H9 (cell line): ENCODE data around the gene SLC16A3. TPM values are rescaled to one million over a fixed set of nuclear protein-coding genes. Genes with fewer than 3 reads are reported as not detected.

ENCODE experiments used
- DNase-seq: peaks from one replicate; pipeline ENCODE4 v3.0.0-alpha.2; 2017
- H2AFZ ChIP-seq: one replicate; pipeline ENCODE4 v1.6.1; 2013; ENCODE audit warnings: mild to moderate bottlenecking, low read length, control low read depth, moderate library complexity
- H2AK5ac ChIP-seq: 2 replicates; pipeline ENCODE4 v1.6.1; 2013; ENCODE audit warnings: low read length, control low read depth, mixed read lengths; ENCODE audit not compliant: insufficient read length
- H2BK120ac ChIP-seq: one replicate; pipeline ENCODE4 v1.6.1; 2013; ENCODE audit warnings: low read depth, mild to moderate bottlenecking, low read length, control low read depth, inconsistent platforms; ENCODE audit not compliant: poor library complexity, severe bottlenecking
- H2BK12ac ChIP-seq: 2 replicates; pipeline ENCODE4 v1.6.1; 2013; ENCODE audit warnings: low read length, control low read depth, mixed read lengths, low read depth; ENCODE audit not compliant: insufficient read length
- H2BK15ac ChIP-seq: 2 replicates; pipeline ENCODE4 v1.6.1; 2013; ENCODE audit warnings: low read depth, low read length, control low read depth
- H2BK20ac ChIP-seq: one replicate; pipeline ENCODE4 v1.6.1; 2013; ENCODE audit warnings: low read depth, mild to moderate bottlenecking, low read length, control low read depth, inconsistent platforms; ENCODE audit not compliant: poor library complexity, severe bottlenecking
- H2BK5ac ChIP-seq: 2 replicates; pipeline ENCODE4 v1.6.1; 2013; ENCODE audit warnings: low read length, control low read depth, mixed read lengths; ENCODE audit not compliant: insufficient read length
- H3K14ac ChIP-seq: 2 replicates; pipeline ENCODE4 v1.6.1; 2013; ENCODE audit warnings: low read length, control low read depth; ENCODE audit not compliant: insufficient read depth
- H3K18ac ChIP-seq: 2 replicates; pipeline ENCODE4 v1.6.1; 2013; ENCODE audit warnings: low read depth, mild to moderate bottlenecking, mixed read lengths, low read length, control low read depth; ENCODE audit not compliant: insufficient read length
- H3K23ac ChIP-seq: 2 replicates; pipeline ENCODE4 v1.6.1; 2013; ENCODE audit warnings: low read length, control low read depth, mixed read lengths, low read depth; ENCODE audit not compliant: insufficient read length
- H3K23me2 ChIP-seq: 2 replicates; pipeline ENCODE4 v1.6.1; 2013; ENCODE audit warnings: low read depth, mild to moderate bottlenecking, mixed read lengths, low read length, control low read depth; ENCODE audit not compliant: insufficient read length, poor library complexity, severe bottlenecking
- H3K27ac ChIP-seq: 2 replicates; pipeline ENCODE4 v1.5.1; 2013; ENCODE audit warnings: low read length, control low read depth, mixed read lengths, low read depth; ENCODE audit not compliant: insufficient read length
- H3K27me3 ChIP-seq: 2 replicates; pipeline ENCODE4 v1.6.1; 2013; ENCODE audit warnings: low read length, control low read depth, inconsistent platforms; ENCODE audit not compliant: insufficient read depth
- H3K4ac ChIP-seq: 2 replicates; pipeline ENCODE4 v1.6.1; 2013; ENCODE audit warnings: low read depth, mild to moderate bottlenecking, control low read depth, inconsistent platforms, low read length, moderate library complexity
- H3K4me1 ChIP-seq: 2 replicates; pipeline ENCODE4 v1.6.1; 2013; ENCODE audit warnings: low read length, control low read depth, inconsistent platforms; ENCODE audit not compliant: insufficient read depth
- H3K4me2 ChIP-seq: 2 replicates; pipeline ENCODE4 v1.6.1; 2013; ENCODE audit warnings: low read length, control low read depth, mixed read lengths; ENCODE audit not compliant: insufficient read length, insufficient read depth
- H3K56ac ChIP-seq: 2 replicates; pipeline ENCODE4 v1.6.1; 2013; ENCODE audit warnings: low read depth, mild to moderate bottlenecking, mixed read lengths, low read length, control low read depth; ENCODE audit not compliant: insufficient read length
- H3K79me1 ChIP-seq: 2 replicates; pipeline ENCODE4 v1.6.1; 2013; ENCODE audit warnings: low read depth, mild to moderate bottlenecking, moderate library complexity, low read length, control low read depth, inconsistent platforms; ENCODE audit not compliant: insufficient read depth, poor library complexity, severe bottlenecking
- H3K79me2 ChIP-seq: 2 replicates; pipeline ENCODE4 v1.6.1; 2013; ENCODE audit warnings: low read length, control low read depth, inconsistent platforms; ENCODE audit not compliant: insufficient read depth
- H3K9ac ChIP-seq: 2 replicates; pipeline ENCODE4 v1.6.1; 2013; ENCODE audit warnings: low read length, control low read depth, mixed read lengths; ENCODE audit not compliant: insufficient read length; ENCODE audit errors: extremely low read depth
- H3K9me3 ChIP-seq: one replicate; pipeline ENCODE4 v1.6.1; 2013; ENCODE audit warnings: low read depth, low read length, inconsistent platforms; ENCODE audit not compliant: control insufficient read depth
- H3T11ph ChIP-seq: one replicate; pipeline ENCODE4 v1.6.1; 2013; ENCODE audit warnings: mild to moderate bottlenecking, low read length, control low read depth, inconsistent platforms
- H4K20me1 ChIP-seq: one replicate; pipeline ENCODE4 v1.6.1; 2013; ENCODE audit not compliant: control insufficient read depth, insufficient read length, insufficient read depth
- H4K5ac ChIP-seq: 2 replicates; pipeline ENCODE4 v1.6.1; 2013; ENCODE audit warnings: low read depth, mild to moderate bottlenecking, mixed read lengths, low read length, control low read depth; ENCODE audit not compliant: insufficient read length
- H4K8ac ChIP-seq: replicated peaks from 2 replicates; pipeline ENCODE4 v1.6.1; 2013; ENCODE audit warnings: low read length, control low read depth, mixed read lengths, low read depth; ENCODE audit not compliant: insufficient read length
- H4K91ac ChIP-seq: 2 replicates; pipeline ENCODE4 v1.6.1; 2013; ENCODE audit warnings: low read depth, mild to moderate bottlenecking, moderate library complexity, mixed read lengths, low read length, control low read depth; ENCODE audit not compliant: insufficient read length
- H3K27ac Mint-ChIP-seq, 3 experiments: 2 replicates in 2 of 3; 3 replicates in 1 of 3; pipeline ENCODE4 v1.8.0; 2020 to 2021; ENCODE audit warnings: mixed read lengths in 3 of 3, mild to moderate bottlenecking in 1 of 3, moderate library complexity in 1 of 3
- H3K27me3 Mint-ChIP-seq: 2 replicates; pipeline ENCODE4 v1.8.0; 2021; ENCODE audit warnings: low read depth, mild to moderate bottlenecking, moderate library complexity, mixed read lengths
- H3K36me3 Mint-ChIP-seq, 3 experiments: 2 replicates in 2 of 3; 3 replicates in 1 of 3; pipeline ENCODE4 v1.8.0; 2020 to 2021; ENCODE audit warnings: low read depth in 3 of 3, mixed read lengths in 3 of 3; ENCODE audit not compliant: insufficient read depth in 1 of 3
- H3K4me1 Mint-ChIP-seq, 2 experiments: 2 replicates each; pipeline ENCODE4 v1.8.0; 2020; ENCODE audit warnings: mixed read lengths in 2 of 2
- H3K4me3 Mint-ChIP-seq, 2 experiments: 2 replicates in 1 of 2; 3 replicates in 1 of 2; pipeline ENCODE4 v1.8.0; 2020 to 2021; ENCODE audit warnings: mild to moderate bottlenecking in 2 of 2, mixed read lengths in 2 of 2, moderate library complexity in 1 of 2
- H3K9me3 Mint-ChIP-seq, 2 experiments: 2 replicates in 1 of 2; 3 replicates in 1 of 2; pipeline ENCODE4 v1.8.0; 2020; ENCODE audit warnings: mild to moderate bottlenecking in 2 of 2, mixed read lengths in 2 of 2, moderate library complexity in 1 of 2
- WGBS: extraction: QIAGEN DNeasy Blood & Tissue Kit; methylation state at CpG from one replicate; pipeline ENCODE4 v1.1.7; 2013; ENCODE audit warnings: missing lambda C conversion rate, low lambda C conversion rate, mixed read lengths; ENCODE audit not compliant: insufficient read length; ENCODE audit errors: extremely low coverage; 5-methylcytosine and 5-hydroxymethylcytosine counted together
- total RNA-seq: library from RNA; stranded (reverse); gene quantifications from 2 replicates; pipeline ENCODE4 v1.2.1, GENCODE V29; 2021
- TF ChIP-seq, protein P1 (sequence below): fragments of 200-600 bp; sonication (generic); conservative IDR thresholded peaks from 3 replicates; pipeline ENCODE4 v1.8.0; 2021; ENCODE audit warnings: antibody characterized with exemption, mild to moderate bottlenecking

The SLC16A3 gene
- total RNA-seq, 1 experiment from 2014 or later: 28.4 TPM

GRCh38 chr17:82180776-82181528, 47.9 kb upstream of the SLC16A3 start:
- no peak overlapping the region for H3K4ac ChIP-seq
- H3K36me3 Mint-ChIP-seq: peaks cover 9 to 13% (median 12%) of the 10 kb centered on the region in 3 experiments

More at GRCh38 chr17:82180776-82181528, 47.9 kb upstream of the SLC16A3 start:
- Histone ChIP-seq H2BK15ac (no peak overlapping the region), H3K79me2 (no peaks in the 10 kb centered on the region), H2AFZ (no peak overlapping the region), H3K14ac (no peak overlapping the region), H2BK5ac (no peak overlapping the region), H3K27me3 (peaks cover 30% of the 10 kb centered on the region), H3K9me3 (no peaks in the 10 kb centered on the region), H3K9ac (no peak overlapping the region), H3K23ac (no peak overlapping the region), H3K27ac (no peak overlapping the region), H3K56ac (no peak overlapping the region), H2BK120ac (no peak overlapping the region), H4K20me1 (no peaks in the 10 kb centered on the region), H3K4me1 (no peaks in the 10 kb centered on the region), H2AK5ac (no peak overlapping the region), H3K79me1 (no peaks in the 10 kb centered on the region), H2BK20ac (no peak overlapping the region), H4K91ac (no peak overlapping the region), H4K5ac (no peak overlapping the region), H3K18ac (no peak overlapping the region), H3K23me2 (no peaks in the 10 kb centered on the region), H4K8ac (no peak overlapping the region), H3T11ph (no peak overlapping the region), H3K4me2 (no peak overlapping the region), H2BK12ac (no peak overlapping the region)
- DNase-seq: no peak
- Mint-ChIP-seq H3K27me3 (peaks cover 90% of the 10 kb centered on the region), H3K4me1 (peaks cover 0 to 4% of the 10 kb centered on the region in 2 experiments; a peak in 3 of 4 replicates), H3K27ac (no peak overlapping the region; a peak in 1 of 7 replicates), H3K4me3 (no peak overlapping the region), H3K9me3 (no peaks in the 10 kb centered on the region; a peak in 1 of 5 replicates)
- WGBS: no CpG with 5 or more reads among the region's 31 CpGs
- TF ChIP-seq, protein P1, sequence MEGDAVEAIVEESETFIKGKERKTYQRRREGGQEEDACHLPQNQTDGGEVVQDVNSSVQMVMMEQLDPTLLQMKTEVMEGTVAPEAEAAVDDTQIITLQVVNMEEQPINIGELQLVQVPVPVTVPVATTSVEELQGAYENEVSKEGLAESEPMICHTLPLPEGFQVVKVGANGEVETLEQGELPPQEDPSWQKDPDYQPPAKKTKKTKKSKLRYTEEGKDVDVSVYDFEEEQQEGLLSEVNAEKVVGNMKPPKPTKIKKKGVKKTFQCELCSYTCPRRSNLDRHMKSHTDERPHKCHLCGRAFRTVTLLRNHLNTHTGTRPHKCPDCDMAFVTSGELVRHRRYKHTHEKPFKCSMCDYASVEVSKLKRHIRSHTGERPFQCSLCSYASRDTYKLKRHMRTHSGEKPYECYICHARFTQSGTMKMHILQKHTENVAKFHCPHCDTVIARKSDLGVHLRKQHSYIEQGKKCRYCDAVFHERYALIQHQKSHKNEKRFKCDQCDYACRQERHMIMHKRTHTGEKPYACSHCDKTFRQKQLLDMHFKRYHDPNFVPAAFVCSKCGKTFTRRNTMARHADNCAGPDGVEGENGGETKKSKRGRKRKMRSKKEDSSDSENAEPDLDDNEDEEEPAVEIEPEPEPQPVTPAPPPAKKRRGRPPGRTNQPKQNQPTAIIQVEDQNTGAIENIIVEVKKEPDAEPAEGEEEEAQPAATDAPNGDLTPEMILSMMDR: no peak
